ENCODE results near the gene ZAP70.

GRCh38 chr2:97739893-97740245 lies 26.5 kb downstream of the ZAP70 start:
- no peak for TF ChIP-seq CTCF (IDR thresholded peaks at IDR 0.05)
- TF ChIP-seq EP300 (IDR thresholded peaks at IDR 0.05), result no peak
- no peak for TF ChIP-seq POLR2A (IDR thresholded peaks at IDR 0.05)

Measured in ovary (tissue), 3 donors.